ENCODE measurements around the gene APOLD1. TPM values are rescaled to one million over a fixed set of nuclear protein-coding genes. Genes with fewer than 3 reads are reported as not detected.

The APOLD1 gene
- total RNA-seq, 1 donor from 2014 or later: 5.1 TPM

DNA sequence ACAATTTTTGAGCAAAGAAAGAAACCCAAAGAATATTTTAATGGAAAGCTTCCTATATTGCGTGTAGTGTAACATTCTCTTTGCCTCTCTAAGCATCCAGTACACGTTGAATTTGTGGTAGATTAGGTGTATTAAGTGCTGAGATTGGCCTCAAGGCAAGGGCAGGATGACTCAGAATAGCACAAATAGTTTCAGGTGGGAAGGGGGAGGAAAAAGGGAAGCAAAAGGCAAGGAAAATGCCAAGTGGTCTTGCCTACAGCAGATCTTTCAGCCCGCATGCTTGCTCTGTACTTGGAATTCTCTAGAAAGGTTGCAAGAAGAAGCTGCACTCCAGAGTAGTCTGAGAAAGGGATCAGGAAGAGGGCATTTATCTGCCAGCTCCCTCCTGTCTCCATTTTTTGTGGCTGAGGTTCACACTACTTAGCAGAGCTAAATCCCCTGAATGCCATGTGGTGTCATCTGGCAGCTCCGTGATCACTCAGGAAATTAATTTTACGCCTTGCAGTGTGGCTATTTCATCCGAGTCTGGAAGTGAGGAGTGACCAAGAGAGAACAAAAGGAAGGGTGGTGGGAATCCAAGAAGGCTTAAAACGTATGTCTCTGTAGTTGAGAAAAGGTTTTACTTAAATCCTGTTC is 39.8 kb upstream of the APOLD1 start:
- Mint-ChIP-seq H3K27me3 (ENCODE audit: low read depth) (no peaks in the 10 kb centered on the region), H3K9me3 (no peaks in the 10 kb centered on the region), H3K36me3 (no peaks in the 10 kb centered on the region), H3K27ac (no peak overlapping the region), H3K4me1 (peaks cover 43% of the 10 kb centered on the region), H3K4me3 (no peak overlapping the region)
- TF ChIP-seq, protein P1, sequence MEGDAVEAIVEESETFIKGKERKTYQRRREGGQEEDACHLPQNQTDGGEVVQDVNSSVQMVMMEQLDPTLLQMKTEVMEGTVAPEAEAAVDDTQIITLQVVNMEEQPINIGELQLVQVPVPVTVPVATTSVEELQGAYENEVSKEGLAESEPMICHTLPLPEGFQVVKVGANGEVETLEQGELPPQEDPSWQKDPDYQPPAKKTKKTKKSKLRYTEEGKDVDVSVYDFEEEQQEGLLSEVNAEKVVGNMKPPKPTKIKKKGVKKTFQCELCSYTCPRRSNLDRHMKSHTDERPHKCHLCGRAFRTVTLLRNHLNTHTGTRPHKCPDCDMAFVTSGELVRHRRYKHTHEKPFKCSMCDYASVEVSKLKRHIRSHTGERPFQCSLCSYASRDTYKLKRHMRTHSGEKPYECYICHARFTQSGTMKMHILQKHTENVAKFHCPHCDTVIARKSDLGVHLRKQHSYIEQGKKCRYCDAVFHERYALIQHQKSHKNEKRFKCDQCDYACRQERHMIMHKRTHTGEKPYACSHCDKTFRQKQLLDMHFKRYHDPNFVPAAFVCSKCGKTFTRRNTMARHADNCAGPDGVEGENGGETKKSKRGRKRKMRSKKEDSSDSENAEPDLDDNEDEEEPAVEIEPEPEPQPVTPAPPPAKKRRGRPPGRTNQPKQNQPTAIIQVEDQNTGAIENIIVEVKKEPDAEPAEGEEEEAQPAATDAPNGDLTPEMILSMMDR (IDR thresholded peaks at IDR 0.05; ENCODE audit: unreplicated experiment): no peak
- no peak for DNase-seq (ENCODE audit: low spot score in 2 of 2, unreplicated experiment in 2 of 2)

DNA sequence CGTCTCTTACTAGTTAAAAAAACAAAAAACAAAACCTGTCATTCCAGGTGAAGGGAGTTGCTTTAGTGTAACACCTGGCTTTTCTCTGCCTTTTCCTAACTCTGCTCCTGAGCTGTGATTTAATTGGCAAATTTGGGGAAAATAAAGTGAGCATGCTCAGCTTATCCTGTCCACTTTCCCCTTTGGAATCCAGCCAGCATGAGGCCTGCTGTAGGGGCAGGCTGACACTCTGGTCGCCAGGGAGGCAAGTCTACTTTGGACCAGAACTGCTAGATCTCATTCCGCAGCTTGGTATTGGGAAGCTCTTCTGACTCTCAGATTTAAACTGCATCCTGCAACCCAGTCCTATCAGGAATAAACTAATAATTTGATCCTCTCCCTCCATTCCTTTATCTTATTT is 38.2 kb upstream of the APOLD1 start:
- peaks cover 38% of the 10 kb centered on the region for H3K4me1 Mint-ChIP-seq
- TF ChIP-seq, protein P1 (IDR thresholded peaks at IDR 0.05; ENCODE audit: unreplicated experiment): no peak
- no peaks in the 10 kb centered on the region for H3K9me3 Mint-ChIP-seq
- no peak for DNase-seq (ENCODE audit: low spot score in 2 of 2, unreplicated experiment in 2 of 2)
- H3K27ac Mint-ChIP-seq: peak overlapping the region; percentile 51
- H3K36me3 Mint-ChIP-seq: no peaks in the 10 kb centered on the region
- H3K4me3 Mint-ChIP-seq: no peak overlapping the region
- H3K27me3 Mint-ChIP-seq (ENCODE audit: low read depth): no peaks in the 10 kb centered on the region

DNA sequence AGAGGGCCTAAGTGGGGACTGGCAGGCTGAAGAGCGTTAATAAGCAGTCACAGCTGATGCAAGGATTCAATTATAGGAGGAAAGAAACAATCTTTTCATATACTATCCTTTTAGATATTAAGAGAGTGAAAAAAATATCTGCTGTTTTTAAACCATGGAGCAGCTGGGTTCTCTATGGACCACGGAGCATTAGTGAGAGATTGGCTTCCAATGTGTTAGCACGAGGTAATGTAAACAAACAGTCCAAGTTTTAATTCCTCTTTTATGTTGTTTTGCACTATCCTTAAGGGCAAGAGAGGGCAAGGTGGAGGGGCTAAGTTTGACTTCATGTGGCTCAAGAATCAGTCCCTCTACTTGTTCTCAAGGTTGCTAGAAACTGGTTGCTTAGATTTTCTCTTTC is 37.4 kb upstream of the APOLD1 start:
- H3K9me3 Mint-ChIP-seq: no peaks in the 10 kb centered on the region
- no peak overlapping the region for H3K27ac Mint-ChIP-seq
- no peak overlapping the region for H3K4me3 Mint-ChIP-seq
- no peaks in the 10 kb centered on the region for H3K27me3 Mint-ChIP-seq (ENCODE audit: low read depth)
- peaks cover 38% of the 10 kb centered on the region for H3K4me1 Mint-ChIP-seq
- no peaks in the 10 kb centered on the region for H3K36me3 Mint-ChIP-seq
- DNase-seq (ENCODE audit: low spot score in 2 of 2, unreplicated experiment in 2 of 2): no peak
- TF ChIP-seq, protein P1 (IDR thresholded peaks at IDR 0.05; ENCODE audit: unreplicated experiment): no peak

DNA sequence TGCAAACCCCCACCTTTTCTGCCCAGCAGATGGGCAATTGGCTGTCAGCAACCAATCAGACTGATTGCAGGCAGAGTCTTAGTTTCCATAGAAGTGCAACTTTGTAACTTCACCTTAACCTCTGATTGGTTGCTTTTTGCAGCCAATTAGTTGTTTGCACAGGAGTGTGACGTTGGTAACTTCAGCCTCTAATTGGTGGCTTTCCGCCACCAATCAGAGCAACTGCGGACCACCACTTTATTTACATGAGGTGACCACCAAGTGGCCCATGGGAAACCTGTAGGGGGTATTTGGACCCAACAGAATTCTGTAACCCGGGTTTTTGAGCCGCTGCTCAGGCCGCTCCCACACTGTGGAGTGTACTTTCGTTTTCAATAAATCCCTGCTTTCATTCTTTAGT is 36.0 kb upstream of the APOLD1 start:
- Mint-ChIP-seq H3K4me1 (peaks cover 37% of the 10 kb centered on the region), H3K9me3 (no peaks in the 10 kb centered on the region), H3K4me3 (no peak overlapping the region), H3K27me3 (ENCODE audit: low read depth) (no peaks in the 10 kb centered on the region), H3K36me3 (no peaks in the 10 kb centered on the region), H3K27ac (no peak overlapping the region)
- no peak for DNase-seq (ENCODE audit: low spot score in 2 of 2, unreplicated experiment in 2 of 2)
- TF ChIP-seq, protein P1 (IDR thresholded peaks at IDR 0.05; ENCODE audit: unreplicated experiment): no peak

DNA sequence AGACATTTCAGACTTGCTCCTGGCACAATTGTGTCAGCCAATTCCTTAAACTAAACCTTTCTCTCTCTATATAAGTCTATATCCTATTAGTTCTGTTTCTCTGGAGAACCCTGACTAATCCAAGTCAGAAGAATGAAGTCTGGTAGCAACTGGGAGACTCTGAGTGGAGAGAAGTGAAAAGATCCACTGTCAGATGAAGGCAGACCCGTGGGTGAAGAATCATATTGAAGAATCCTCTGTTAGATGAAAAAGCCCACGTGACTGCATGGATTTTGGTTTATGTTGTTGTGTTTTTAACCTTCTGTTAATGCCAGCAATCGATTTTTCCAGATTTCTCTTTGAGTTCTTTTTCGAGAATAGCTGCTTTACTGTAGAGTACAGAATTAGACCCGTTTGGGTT is 29.5 kb upstream of the APOLD1 start:
- no peak for DNase-seq (ENCODE audit: low spot score in 2 of 2, unreplicated experiment in 2 of 2)
- TF ChIP-seq, protein P1 (IDR thresholded peaks at IDR 0.05; ENCODE audit: unreplicated experiment): no peak
- Mint-ChIP-seq H3K4me1 (no peaks in the 10 kb centered on the region), H3K27me3 (ENCODE audit: low read depth) (no peaks in the 10 kb centered on the region), H3K9me3 (no peaks in the 10 kb centered on the region), H3K27ac (no peak overlapping the region), H3K36me3 (no peaks in the 10 kb centered on the region), H3K4me3 (no peak overlapping the region)

DNA sequence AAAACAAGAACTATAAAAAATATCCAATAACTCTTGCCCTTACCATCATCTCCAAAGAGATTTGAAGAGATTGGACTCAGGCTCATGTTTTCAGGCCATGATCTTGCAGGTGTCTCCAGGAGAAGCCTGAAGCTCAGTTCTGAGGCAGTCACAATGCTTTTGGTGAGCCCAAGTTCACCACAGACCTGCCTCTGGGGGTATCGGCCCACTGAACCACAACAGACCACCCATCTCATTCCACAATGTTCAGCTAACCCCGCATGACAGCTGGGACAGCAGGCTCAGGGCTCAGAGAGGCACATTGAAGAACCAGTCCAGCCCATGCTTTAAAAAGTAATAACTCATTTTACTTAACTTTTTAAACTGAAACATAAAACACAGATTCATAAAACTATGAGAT is 28.3 kb upstream of the APOLD1 start:
- no peak for DNase-seq (ENCODE audit: low spot score in 2 of 2, unreplicated experiment in 2 of 2)
- H3K36me3 Mint-ChIP-seq: no peaks in the 10 kb centered on the region
- no peaks in the 10 kb centered on the region for H3K4me1 Mint-ChIP-seq
- no peaks in the 10 kb centered on the region for H3K27me3 Mint-ChIP-seq (ENCODE audit: low read depth)
- H3K9me3 Mint-ChIP-seq: no peaks in the 10 kb centered on the region
- TF ChIP-seq, protein P1 (IDR thresholded peaks at IDR 0.05; ENCODE audit: unreplicated experiment): no peak
- no peak overlapping the region for H3K4me3 Mint-ChIP-seq
- H3K27ac Mint-ChIP-seq: no peak overlapping the region
